ENCODE results near the gene PSMD13.

The PSMD13 gene

GRCh38 chr11:227824-228379, 8.9 kb upstream of the PSMD13 start:
- Histone ChIP-seq H3K9me3 (ENCODE audit: insufficient read depth, low read length) (no peaks in the 10 kb centered on the region), H3K27me3 (ENCODE audit: low read length) (no peaks in the 10 kb centered on the region), H4K20me1 (ENCODE audit: low read depth, low read length) (no peaks in the 10 kb centered on the region), H3K36me3 (ENCODE audit: low read length) (no peaks in the 10 kb centered on the region), H3K4me3 (ENCODE audit: insufficient read depth, low read length, poor library complexity, severe bottlenecking) (no peak overlapping the region), H3F3A (ENCODE audit: insufficient read depth) (no peaks in the 10 kb centered on the region), H3K27ac (ENCODE audit: low read depth, low read length) (no peak overlapping the region), H2AFZ (ENCODE audit: low read depth, low read length, severe bottlenecking) (no peak overlapping the region), H3K79me2 (ENCODE audit: insufficient read depth, low read length) (no peaks in the 10 kb centered on the region), H3K9me2 (replicated peaks; ENCODE audit: insufficient read depth, low read length) (no peaks in the 10 kb centered on the region), H3K9ac (ENCODE audit: low read length) (no peak overlapping the region), H3K4me2 (ENCODE audit: low read depth, low read length, poor library complexity, severe bottlenecking) (no peak overlapping the region)
- TF ChIP-seq CTCF (IDR thresholded peaks at IDR 0.05; ENCODE audit: insufficient read depth, low read length, poor library complexity, severe bottlenecking) (no peak), EZH2phosphoT487 (conservative IDR thresholded peaks at IDR 0.05; ENCODE audit: low read length) (no peak)

- Histone ChIP-seq H3K9ac (ENCODE audit: low read length) (no peak overlapping the region), H3K27ac (ENCODE audit: low read depth, low read length) (no peak overlapping the region), H3K79me2 (ENCODE audit: insufficient read depth, low read length) (no peaks in the 10 kb centered on the region), H3K36me3 (ENCODE audit: low read length) (no peaks in the 10 kb centered on the region), H3K27me3 (ENCODE audit: low read length) (no peaks in the 10 kb centered on the region), H3K9me3 (ENCODE audit: insufficient read depth, low read length) (no peaks in the 10 kb centered on the region), H2AFZ (ENCODE audit: low read depth, low read length, severe bottlenecking) (no peak overlapping the region), H3K4me2 (ENCODE audit: low read depth, low read length, poor library complexity, severe bottlenecking) (no peak overlapping the region), H3K9me2 (replicated peaks; ENCODE audit: insufficient read depth, low read length) (no peaks in the 10 kb centered on the region), H3K4me3 (ENCODE audit: insufficient read depth, low read length, poor library complexity, severe bottlenecking) (no peak overlapping the region), H3F3A (ENCODE audit: insufficient read depth) (no peaks in the 10 kb centered on the region), H4K20me1 (ENCODE audit: low read depth, low read length) (no peaks in the 10 kb centered on the region)
- TF ChIP-seq CTCF (IDR thresholded peaks at IDR 0.05; ENCODE audit: insufficient read depth, low read length, poor library complexity, severe bottlenecking) = no peak
- no peak for TF ChIP-seq EZH2phosphoT487 (conservative IDR thresholded peaks at IDR 0.05; ENCODE audit: low read length)
These were observed 6.3 kb upstream of the PSMD13 start for GRCh38 chr11:230431-230830.

- Histone ChIP-seq H3K79me2 (ENCODE audit: insufficient read depth, low read length) (peaks cover 12% of the 10 kb centered on the region), H3K4me3 (ENCODE audit: insufficient read depth, low read length, poor library complexity, severe bottlenecking) (no peak overlapping the region), H3K4me2 (ENCODE audit: low read depth, low read length, poor library complexity, severe bottlenecking) (no peak overlapping the region), H3K36me3 (ENCODE audit: low read length) (no peaks in the 10 kb centered on the region), H3K9me2 (replicated peaks; ENCODE audit: insufficient read depth, low read length) (no peaks in the 10 kb centered on the region), H2AFZ (ENCODE audit: low read depth, low read length, severe bottlenecking) (no peak overlapping the region), H3F3A (ENCODE audit: insufficient read depth) (peaks cover 3% of the 10 kb centered on the region), H3K9ac (ENCODE audit: low read length) (no peak overlapping the region), H4K20me1 (ENCODE audit: low read depth, low read length) (peaks cover 4% of the 10 kb centered on the region; the same call in 1 of the 2 replicates), H3K9me3 (ENCODE audit: insufficient read depth, low read length) (no peaks in the 10 kb centered on the region), H3K27me3 (ENCODE audit: low read length) (no peaks in the 10 kb centered on the region), H3K27ac (ENCODE audit: low read depth, low read length) (no peak overlapping the region)
- TF ChIP-seq CTCF (IDR thresholded peaks at IDR 0.05; ENCODE audit: insufficient read depth, low read length, poor library complexity, severe bottlenecking) = no peak
- no peak for TF ChIP-seq EZH2phosphoT487 (conservative IDR thresholded peaks at IDR 0.05; ENCODE audit: low read length)
These were observed 3.8 kb upstream of the PSMD13 start for GRCh38 chr11:232783-233565.
